ENCODE results near the gene PARP11. TPM values are rescaled to one million over a fixed set of nuclear protein-coding genes. Genes with fewer than 3 reads are reported as not detected.
A peak's percentile ranks its signal among the peaks of the same experiment; 100 is the strongest.
"Not testable (repeated sequence)": the region's sequence is repeated elsewhere in the genome, so short reads cannot be mapped to it uniquely, and the experiment has no call there.

PARP11 gene
- total RNA-seq, 1 experiment from 2014 or later: 5.4 TPM

DNA sequence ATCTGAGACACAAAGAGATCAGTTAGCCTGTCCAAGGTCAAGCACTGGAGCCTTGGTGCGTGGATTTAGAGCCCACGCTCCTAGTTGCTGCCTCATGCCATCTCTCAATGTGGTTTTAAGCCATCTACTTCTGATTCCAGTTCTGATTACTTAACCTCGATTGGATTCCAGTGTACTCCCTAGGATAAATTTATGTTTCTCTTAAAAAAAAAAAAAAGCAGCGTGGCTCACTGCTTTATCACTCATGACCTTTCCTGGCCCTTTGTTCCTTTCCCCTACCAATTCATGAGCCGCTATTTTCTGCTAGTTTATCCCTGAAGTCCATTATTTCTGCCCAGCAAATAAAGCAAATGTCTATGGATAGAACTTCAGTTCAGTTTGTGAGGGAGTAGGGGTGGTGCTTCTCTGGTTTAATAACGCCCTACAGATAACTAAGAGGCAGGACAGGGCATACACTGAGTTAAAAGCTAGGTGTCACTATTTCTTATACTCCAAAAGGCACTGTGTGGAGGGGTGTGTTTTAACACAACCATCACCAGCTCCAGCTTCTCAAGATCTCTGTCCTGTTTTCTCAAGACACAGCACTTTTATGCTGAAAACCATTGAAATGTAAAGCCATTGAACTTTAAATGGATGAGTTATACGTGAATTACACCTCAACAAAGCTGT, 9.8 kb upstream of the PARP11 start:
- DNase-seq (ENCODE audit: low read depth): peak; percentile 15

DNA sequence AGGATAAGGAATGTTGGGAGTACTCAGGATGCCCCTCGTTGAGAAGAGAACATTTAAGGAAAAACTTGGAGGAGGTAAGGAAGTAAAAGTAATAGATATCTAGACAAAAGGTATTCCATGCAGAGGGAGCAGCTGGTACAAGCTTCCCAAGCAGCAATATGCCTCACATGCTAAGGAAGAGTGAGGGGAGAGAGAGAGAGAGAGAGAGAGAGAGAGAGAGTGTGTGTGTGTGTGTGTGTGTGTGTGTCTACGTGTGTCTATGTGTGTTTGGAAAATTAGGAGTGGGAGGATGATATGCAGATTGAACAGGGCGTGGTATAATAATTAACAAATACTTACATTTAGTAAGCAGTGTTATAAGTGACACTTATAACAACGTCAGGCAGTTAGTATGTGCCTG, 9.2 kb upstream of the PARP11 start:
- no peak for DNase-seq (ENCODE audit: low read depth)

DNA sequence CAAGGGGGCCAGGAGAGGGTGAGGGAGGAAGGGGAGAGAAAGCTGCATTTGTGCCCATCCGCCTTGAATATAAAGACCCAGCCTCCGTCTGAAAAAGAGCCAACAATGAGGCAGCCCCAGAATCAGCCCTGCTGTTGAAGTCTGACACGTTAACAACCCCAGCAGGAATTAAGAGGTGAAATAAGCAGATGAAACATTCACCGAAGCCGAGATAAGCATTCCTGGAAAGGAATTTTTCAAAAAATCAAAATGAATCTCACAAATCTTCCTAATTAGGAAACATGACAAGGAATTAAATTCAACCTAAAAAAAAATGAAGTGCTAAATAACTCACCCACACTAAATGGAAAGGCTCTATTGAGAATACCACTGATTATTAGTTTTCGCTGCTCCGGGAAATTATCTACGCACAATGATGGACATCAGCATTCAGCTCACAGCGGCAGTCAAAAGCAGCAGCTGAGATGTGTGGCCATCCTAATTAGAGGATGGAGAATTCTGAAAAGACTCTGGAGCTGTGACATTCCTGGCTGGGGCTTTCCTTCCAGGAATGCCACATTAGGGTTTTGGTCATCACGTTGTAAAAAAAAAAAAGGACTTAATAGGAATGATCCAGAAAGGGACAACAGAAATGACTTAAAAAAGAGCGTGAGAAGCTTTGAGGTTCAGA, 8.2 kb upstream of the PARP11 start:
- no peak for DNase-seq (ENCODE audit: low read depth)

DNA sequence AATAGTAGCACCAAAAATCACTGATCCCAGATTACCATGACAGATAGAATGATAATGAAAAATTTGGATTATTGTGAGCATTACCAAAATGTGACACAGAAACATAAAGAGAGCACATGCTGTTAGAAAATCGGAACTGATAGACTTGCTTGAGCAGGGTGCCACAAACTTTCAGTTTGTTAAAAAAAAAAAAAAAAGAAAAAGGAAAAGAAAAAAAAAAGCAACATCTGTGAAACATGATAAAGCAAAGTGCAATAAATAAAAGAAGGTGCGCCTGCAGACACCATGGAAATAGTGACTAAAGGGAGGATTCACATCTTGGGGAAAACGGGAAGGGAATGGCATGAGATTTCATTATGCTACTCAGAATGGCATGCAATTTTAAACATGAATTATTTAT, 6.6 kb upstream of the PARP11 start:
- DNase-seq (ENCODE audit: low read depth): no peak

DNA sequence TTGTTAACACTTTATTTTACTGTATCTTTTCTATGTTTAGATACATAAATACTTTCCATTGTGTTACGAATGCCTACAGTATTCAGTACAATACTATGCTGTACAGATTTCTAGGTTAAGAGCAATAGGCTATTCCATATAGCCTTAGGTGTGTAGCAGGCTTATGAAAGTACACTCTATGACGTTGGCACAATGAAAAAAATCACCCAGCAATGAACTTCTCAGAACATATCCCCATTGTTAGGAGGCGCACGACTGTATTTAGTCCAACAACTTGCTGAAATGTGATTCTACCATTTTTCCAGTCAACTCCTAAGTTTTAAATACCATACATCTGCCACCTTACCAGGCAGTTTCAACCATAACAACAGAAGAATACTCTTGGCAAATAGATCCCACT, 1.8 kb downstream of the PARP11 start:
- DNase-seq (ENCODE audit: low read depth): no peak

DNA sequence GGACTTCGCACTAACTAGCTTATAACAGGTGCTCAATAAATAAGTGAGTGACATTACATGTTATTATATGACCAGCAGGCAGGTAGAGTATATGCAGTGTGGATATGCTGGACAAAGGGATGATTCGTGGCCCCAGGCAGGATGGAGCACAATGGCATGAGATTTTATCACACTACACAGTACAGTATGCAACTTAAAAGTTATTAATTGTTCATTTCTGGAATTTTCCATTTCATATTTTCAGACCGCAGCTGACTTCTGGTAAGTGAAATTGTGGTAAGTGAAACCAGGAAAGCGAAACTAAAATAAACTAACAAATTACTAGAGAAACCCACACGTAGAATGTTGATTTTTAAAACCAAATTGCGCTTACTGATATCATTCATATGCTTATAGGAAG, 3.3 kb downstream of the PARP11 start:
- no peak for DNase-seq (ENCODE audit: low read depth)

DNA sequence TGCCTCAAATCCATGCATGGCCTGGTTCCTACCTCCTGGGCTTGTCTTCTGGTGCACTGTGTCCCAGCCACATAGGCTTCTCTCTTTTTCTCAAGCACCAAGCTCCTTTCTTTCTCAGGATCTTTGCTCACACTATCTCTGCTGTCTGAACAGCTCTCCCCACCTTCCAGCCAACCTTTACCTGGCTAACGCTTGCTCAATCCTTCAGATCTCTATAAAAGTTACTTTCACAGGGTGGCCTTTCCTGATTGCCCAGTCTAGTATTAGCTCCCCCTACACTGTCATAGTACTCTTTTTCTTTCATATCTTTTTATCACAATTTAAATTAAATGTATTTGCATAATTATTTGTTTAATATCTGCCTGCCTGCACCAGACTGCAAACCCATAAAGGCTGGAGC, 3.8 kb downstream of the PARP11 start:
- DNase-seq (ENCODE audit: low read depth): no peak

DNA sequence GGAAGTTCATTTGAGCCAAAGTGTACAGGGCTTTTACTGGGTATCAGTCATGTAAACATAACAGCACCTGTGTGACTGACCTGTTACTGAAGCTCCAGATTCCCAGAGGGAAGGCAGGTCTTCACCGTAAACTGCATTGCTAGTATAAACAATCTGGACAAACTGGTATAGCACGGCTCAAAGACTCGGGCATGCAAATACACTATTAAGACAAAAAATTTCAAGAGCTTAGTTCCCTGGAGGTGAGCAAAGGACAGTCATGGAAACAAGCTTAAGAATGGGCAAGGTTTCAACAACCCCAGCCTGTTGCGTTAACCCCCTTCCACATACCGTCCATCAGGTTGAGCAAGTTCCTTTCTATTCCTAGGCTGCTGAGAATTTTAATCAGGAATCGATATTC, 9.4 kb downstream of the PARP11 start:
- no peak for DNase-seq (ENCODE audit: low read depth)

DNA sequence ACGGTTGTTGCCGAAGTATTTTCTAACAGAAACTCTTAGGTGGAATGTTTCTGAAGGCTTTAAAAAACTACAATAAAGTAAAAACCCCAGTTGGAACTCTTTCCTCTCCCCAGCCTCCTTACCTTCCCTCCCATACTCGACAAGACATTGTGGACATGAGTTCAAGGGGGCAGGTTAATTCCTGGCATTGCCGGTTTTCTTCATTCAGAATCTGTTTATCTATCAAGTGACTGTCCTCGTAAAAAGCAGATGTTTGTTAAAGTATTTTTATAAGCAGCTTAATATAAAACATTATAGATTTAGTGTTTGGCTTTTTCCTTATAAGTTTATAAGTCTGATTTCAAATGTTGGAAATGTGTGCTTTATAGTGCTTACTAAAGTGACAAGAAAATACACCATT, 30.7 kb downstream of the PARP11 start:
- no peak for DNase-seq (ENCODE audit: low read depth)

DNA sequence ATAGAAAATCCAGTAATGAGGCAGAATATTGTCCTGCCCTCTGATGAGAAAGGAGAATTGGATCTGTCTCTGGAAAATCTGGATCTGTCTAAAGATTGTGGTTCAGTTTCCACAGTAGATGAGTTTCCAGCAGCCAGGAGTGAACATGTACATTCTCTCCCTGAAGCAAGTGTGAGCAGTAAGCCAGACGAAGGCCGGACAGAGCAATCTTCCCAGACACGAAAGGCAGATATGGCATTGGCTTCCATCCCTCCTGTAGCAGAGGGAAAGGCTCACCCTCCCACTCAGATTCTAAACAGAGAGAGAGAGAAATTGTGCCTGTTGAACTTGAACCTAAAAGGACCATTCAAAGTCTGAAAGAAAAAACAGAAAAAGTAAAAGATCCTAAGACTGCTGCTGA, 31.4 kb downstream of the PARP11 start:
- DNase-seq (ENCODE audit: low read depth): no peak

DNA sequence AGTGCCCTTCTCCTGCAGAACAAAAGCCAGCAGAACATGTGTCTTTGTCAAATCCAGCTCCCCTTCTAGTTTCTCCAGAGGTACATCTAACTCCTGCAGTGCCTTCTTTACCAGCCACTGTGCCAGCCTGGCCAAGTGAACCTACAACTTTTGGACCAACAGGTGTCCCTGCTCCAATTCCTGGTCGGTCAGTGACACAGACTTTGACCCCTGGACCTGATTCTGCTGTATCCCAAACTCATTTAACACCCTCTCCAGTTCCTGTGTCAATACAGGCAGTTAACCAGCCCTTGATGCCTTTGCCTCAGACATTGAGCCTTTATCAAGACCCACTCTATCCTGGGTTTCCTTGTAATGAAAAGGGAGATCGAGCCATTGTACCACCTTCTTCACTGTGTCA, 32.4 kb downstream of the PARP11 start:
- not testable (repeated sequence) for DNase-seq (ENCODE audit: low read depth)

DNA sequence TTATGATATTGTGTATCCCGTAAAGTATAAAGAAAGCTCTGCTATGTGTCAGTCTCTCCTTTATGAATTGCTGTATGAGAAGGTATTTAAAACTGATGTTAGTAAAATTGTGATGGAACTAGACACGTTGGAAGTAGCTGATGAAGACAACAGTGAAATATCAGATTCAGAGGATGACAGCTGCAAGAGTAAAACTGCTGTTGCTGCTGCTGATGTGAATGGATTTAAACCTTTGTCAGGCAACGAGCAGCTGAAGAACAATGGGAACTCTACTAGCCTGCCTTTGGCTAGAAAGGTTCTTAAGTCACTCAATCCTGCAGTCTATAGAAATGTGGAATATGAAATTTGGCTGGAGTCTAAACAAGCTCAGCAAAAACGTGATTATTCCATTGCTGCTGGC, 33.5 kb downstream of the PARP11 start:
- DNase-seq (ENCODE audit: low read depth): not testable (repeated sequence)

DNA sequence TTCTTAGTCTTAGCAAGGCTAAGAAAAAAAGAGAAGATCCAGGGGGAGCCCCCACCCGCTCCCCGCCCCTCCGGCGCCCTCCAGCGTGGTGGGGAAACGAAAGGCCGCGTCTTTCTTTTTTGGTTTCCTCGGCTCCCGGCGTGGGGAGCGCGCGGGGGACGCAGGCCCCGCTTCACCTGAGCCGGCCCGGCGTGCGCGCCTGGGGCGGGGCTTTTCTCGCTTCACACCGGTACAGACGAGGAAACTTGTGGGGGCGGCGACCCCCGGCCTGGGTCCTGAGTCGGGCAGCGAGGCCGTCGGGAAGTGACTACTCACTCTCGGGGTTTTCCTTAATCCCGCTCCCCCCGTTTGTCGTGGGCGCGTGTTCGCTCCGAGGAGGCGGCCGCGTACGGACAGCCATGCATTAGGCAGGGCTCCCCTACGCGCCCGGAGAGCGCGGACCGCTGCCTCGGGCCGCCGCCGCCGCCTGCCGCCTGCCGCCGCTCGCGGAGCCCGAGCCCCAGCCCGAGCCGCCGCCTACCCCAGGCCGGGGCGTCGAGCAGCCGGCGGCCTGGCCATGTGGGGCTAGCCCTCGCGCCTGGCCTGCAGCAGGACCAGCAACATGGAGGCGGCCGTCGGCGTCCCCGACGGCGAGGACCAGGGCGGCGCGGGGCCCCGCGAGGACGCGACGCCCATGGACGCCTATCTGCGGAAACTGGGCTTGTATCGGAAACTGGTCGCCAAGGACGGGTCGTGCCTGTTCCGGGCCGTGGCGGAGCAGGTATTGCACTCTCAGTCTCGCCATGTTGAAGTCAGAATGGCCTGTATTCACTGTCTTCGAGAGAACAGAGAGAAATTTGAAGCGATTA, 34.3 kb downstream of the PARP11 start:
- DNase-seq (ENCODE audit: low read depth): not testable (repeated sequence)

DNA sequence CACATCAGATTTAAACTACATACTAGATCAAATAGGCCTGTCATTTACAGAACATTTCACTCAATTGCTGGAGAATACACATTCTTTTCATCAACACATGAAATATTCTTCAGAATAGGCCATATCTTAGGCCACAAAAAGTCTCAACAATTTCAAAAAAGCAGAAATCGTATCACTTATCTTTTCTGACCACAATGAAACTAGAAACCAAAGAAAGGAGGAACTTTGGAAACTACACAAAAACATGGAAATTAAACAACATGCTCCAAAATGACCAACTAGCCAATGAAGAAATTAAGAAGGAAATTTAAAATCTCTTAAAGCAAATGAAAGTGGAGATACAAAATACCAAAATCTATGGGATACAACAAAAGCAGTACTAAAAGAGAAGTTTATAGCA, 35.1 kb downstream of the PARP11 start:
- DNase-seq (ENCODE audit: low read depth): no peak

DNA sequence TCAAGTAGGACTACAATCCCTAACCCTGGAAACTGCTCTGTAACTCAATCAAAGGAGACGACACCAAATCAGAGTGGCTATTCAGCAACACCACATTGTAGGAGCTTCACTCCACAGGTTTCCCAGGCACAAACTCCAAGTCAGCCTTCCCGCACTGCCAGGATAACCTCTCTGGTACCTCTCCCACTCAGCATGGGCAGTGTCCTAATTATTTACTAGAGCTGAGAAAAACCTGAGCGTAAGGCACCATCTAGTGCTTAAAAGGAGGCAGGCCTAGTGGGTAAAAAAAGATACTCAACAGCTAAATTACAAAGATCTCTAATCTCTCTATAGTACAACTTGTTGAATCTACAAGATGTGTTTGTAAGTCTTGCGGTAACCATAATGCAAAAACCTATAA, 36.1 kb downstream of the PARP11 start:
- no peak for DNase-seq (ENCODE audit: low read depth)

DNA sequence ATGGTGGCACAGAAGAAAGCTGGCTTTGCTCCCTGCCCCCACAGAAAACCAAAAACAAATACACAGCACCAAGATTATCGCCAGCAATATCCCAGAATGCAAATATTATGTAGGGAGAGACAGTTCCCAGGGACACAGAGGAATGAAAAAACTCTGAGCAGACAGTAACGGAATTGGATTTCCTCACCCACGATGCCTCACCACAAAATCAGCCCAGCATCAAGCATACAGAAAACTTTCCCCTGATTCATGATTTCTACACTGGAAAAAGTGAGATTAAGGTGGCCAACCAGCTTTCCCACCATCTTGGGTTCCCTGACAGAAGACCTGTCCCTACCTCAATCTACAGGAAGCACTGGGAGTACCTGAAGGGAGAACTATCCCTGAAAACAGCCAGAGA, 36.6 kb downstream of the PARP11 start:
- DNase-seq (ENCODE audit: low read depth): no peak

DNA sequence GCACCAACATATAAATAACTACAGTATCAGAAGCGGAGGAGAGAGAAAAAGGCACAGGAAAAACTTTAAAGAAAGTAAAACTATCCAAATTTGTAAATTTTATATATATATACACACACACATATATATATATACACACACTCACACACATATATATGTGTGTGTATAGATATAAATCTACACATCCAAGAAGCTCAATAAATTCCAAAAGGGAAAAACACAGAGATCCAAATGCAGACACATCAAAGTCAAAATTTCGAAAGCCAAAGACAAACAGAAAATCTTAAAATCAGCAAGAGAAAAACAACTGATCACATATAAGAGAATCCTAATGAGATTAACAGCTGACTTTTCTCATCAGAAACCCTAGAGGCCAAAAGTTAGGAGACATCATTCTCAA, 37.3 kb downstream of the PARP11 start:
- no peak for DNase-seq (ENCODE audit: low read depth)

DNA sequence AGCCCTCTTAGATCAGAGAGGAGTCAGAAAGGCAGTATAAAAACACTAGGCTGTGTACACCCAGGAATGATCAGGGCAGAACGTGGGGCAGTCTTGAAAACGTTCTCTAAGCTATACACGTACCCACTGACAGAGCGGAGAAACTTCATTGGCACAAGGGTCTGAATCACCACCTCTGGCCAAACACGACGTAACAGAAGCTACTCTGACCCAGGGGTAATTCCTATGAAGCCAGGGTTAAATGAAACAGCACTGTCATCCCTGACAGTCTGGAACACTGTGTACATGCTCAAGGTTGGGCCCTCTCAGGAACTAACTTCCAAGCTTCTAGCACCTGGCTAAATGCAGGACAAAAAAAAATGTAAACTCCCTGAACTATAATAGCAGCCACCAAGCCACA, 38.4 kb downstream of the PARP11 start:
- DNase-seq (ENCODE audit: low read depth): peak; percentile 11

DNA sequence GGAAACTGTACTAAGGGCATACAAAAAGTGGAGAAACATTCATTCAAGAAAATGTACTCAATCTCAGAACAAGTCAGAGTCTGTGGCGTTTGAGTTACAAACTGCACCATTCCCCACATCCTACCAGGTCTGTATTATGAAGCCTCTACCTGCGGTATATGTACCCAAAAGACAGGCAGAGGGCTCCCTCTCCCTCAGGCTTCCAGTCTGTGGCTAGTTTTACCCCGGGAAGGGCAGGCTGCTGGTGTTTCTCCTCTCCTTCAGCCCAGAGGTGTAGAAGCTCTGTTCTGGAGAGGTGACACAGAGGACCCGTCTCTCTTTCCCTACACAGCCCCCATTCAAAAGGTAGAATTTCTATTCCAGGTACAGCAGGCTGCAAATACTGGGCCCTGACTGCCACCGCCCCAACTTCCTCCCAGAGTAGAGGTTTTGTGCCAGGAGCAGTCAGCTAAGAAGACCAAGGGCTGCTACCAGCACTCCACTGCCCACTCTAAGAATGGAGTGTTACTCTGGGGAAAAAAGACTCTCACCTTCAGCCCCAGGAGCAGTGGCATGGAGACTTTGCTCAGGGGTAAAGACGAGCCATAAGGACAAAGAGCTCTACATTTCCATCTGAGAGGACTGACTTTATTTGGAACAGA, 39.4 kb downstream of the PARP11 start:
- no peak for DNase-seq (ENCODE audit: low read depth)

DNA sequence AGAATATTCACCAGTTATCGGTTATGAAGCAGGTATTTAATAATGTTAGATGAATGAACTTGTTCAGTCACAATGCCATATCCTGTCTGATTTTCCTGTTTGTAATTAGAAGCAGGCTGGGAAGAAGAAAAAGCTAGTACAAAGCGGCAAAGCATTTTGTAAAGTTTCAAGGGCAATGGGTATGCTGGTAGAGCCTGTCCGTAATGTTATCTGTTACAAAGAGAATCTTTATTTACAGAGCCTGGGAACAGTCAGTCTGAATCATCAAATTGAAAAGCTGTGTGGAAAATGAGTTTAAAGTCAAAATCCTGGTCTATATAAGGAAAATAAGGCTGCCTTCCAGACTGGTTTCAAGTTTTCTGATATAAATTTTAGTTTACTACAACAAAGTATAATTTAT, 40.5 kb downstream of the PARP11 start:
- DNase-seq (ENCODE audit: low read depth): no peak

DNA sequence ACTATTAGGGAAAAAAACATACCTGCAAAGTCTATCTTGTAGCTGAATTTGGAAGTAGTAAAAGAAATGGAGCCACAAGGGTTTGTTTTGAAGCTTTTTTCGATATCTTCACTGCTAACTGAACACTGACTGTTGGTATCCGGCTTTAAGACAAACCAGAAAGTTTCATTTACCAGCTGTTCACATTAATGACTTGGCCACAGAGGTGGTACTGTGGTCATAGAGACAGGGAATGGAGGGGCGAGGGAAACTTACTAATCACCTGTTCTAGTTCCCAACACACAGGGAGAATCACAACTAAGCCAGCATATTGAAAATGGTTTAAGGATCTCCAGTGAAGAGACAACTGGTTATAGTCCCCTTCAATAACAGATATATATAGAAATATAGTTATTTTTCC, 44.3 kb downstream of the PARP11 start:
- DNase-seq (ENCODE audit: low read depth): no peak

DNA sequence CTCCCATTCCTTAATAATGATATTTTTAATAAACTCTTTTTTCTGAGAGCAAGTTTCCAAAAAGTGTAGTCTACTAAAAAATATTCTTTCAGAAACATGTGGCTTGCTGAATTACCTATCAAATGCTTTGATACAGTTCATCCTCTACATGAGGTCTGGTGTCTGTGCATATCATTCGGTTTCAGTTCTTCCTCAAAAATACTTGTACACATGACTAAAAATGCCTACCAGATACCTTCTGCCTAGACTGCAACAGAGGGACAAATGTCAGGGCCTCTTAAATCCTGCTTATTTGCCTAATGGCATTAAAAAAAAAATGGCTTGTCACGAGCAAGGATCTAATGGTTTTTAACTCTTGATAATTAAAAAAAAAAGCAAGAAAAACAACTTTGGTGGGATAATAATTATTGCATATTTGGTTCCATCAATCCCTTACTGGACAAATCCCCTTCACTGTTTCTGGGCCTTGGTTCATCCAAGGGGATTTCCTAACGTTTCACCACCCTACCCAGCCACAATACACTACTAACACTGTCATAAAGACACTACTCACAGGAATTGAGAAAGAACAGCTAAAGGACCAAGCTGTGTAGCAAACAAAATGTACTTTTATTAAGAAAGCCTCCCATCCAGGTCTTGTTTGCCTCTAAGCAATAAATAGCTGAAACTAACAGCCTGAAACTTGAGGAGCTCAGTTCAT, 45.7 kb downstream of the PARP11 start:
- no peak for DNase-seq (ENCODE audit: low read depth)

Data from Daoy (cell line).